ENCODE results near the gene ABR.
"Not testable (repeated sequence)": the region's sequence is repeated elsewhere in the genome, so short reads cannot be mapped to it uniquely, and the experiment has no call there.

DNA sequence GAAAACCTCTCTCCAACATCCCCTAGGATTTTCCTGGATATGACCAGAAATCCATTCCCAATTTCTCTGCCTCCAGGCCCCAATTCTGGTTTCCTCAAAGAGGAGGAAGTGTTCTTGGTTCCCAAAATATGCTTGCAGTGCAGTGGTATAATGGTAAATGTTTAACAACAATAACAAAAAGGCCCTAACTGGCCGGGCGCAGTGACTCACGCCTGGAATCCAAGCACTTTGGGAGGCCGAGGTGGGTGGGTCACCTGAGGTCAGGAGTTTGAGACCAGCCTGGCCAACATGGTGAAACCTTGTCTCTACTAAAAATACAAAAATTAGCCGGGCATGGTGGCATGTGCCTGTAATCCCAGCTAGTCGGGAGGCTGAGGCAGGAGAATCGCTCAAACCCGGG, 184.5 kb downstream of the ABR start:
- TF ChIP-seq, protein P1, sequence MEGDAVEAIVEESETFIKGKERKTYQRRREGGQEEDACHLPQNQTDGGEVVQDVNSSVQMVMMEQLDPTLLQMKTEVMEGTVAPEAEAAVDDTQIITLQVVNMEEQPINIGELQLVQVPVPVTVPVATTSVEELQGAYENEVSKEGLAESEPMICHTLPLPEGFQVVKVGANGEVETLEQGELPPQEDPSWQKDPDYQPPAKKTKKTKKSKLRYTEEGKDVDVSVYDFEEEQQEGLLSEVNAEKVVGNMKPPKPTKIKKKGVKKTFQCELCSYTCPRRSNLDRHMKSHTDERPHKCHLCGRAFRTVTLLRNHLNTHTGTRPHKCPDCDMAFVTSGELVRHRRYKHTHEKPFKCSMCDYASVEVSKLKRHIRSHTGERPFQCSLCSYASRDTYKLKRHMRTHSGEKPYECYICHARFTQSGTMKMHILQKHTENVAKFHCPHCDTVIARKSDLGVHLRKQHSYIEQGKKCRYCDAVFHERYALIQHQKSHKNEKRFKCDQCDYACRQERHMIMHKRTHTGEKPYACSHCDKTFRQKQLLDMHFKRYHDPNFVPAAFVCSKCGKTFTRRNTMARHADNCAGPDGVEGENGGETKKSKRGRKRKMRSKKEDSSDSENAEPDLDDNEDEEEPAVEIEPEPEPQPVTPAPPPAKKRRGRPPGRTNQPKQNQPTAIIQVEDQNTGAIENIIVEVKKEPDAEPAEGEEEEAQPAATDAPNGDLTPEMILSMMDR (IDR thresholded peaks at IDR 0.05; ENCODE audit: borderline replicate concordance, extremely low read depth, low read length, poor library complexity, severe bottlenecking) = not testable (repeated sequence)
- TF ChIP-seq EZH2 (IDR thresholded peaks at IDR 0.05; ENCODE audit: borderline replicate concordance, low read depth, low read length, severe bottlenecking) = not testable (repeated sequence)

All from DND-41 (cell line).